CD4-positive, alpha-beta T cell treated with Interferon gamma for 1 hour (primary cell): Measurements from ENCODE around the gene ADGRG1.
"Not testable (repeated sequence)": the region's sequence is repeated elsewhere in the genome, so short reads cannot be mapped to it uniquely, and the experiment has no call there.

Experiments used
- DNase-seq: peaks from one replicate; pipeline ENCODE4 v3.0.0-alpha.2; 2020

Gene ADGRG1

GRCh38 chr16:57669476-57670162 lies 41.2 kb downstream of the ADGRG1 start:
- no peak for DNase-seq

DNA sequence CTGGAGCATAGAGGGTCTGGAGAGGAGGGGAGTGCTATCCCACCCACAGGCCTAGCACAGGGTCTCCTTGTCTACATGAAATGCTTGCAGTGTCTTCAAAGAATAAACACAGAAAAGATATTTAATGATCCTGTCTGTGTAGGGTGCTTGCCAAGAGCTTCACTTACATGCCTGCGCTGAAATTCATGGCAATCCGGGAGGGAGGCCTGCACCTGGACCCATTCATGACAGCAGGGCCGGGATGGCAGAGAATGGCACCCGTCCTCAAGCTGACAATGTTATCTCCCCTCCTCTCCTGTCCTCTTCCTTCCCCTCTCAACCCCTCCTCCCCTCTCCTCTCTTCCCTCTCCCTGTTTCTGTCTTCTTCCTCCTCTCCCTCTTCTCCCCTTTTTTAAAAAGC lies 41.8 kb downstream of the ADGRG1 start:
- no peak for DNase-seq

GRCh38 chr16:57671451-57671850 lies 43.0 kb downstream of the ADGRG1 start:
- not testable (repeated sequence) for DNase-seq

- no peak for DNase-seq
Measured at GRCh38 chr16:57672416-57672815, 44.0 kb downstream of the ADGRG1 start.

GRCh38 chr16:57672824-57673223 lies 44.4 kb downstream of the ADGRG1 start:
- DNase-seq: no peak

DNA sequence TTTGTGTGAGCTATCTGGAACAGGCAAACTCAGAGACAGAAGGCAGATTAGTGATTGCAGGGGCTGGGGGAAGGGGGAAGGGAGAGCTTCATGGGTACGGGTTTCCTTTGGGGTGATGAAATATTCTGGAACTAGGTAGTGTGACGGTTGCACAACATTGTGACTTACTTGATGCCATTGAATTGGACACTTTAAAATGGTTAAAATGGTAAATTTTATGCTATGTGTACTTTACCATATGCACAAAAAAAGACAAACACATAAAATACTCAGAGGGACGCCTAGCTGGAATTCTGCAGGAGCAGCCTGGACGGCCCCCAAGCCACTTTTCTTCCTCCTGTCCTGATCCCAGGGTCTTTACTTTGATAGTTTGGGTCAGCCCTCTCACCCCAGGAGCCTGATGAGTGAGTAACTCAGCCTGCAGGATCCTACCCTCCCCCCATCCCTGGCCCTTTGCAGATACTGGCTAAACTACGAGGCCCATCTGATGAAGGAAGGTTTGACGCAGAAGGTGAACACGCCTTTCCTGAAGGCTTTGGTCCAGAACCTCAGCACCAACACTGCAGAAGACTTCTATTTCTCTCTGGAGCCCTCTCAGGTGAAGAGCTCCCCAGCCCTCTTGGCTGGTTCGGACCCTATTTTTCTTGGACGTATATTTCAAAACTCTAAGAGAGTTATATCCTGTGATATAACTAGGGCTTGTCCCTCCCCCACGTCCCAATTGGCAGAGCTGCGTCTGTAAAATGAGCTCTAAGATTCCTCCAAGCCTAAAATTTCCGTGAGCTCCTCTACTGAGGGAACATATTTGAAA lies 47.5 kb downstream of the ADGRG1 start:
- no peak for DNase-seq

DNA sequence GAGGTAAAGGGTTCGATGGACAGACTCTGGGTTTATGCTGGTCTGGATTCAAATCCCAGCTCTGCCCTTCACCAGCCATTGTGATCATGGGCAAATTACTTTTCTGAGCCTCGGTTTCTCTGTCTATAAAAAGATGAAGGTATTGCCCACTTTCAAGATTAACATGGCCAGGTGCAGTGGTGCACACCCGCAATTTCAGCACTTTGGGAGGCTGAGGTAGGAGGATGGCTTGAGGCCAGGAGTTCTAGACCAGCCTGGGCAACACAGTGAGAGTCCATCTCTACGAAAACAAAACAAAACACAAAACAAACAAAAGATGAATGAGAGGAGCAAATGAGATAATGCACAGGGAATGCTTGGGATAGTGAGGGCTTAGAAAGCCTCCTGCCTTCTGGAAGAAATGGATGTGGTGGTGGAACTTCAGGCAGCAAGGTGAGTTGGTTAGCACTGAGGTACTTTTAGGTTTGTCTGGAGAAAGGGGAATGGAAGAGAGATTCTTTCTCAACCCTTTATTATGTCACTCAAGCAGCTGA lies 48.2 kb downstream of the ADGRG1 start:
- no peak for DNase-seq

GRCh38 chr16:57677622-57678369 lies 49.4 kb downstream of the ADGRG1 start:
- DNase-seq: no peak

GRCh38 chr16:57679016-57679415 lies 50.6 kb downstream of the ADGRG1 start:
- DNase-seq: no peak

DNA sequence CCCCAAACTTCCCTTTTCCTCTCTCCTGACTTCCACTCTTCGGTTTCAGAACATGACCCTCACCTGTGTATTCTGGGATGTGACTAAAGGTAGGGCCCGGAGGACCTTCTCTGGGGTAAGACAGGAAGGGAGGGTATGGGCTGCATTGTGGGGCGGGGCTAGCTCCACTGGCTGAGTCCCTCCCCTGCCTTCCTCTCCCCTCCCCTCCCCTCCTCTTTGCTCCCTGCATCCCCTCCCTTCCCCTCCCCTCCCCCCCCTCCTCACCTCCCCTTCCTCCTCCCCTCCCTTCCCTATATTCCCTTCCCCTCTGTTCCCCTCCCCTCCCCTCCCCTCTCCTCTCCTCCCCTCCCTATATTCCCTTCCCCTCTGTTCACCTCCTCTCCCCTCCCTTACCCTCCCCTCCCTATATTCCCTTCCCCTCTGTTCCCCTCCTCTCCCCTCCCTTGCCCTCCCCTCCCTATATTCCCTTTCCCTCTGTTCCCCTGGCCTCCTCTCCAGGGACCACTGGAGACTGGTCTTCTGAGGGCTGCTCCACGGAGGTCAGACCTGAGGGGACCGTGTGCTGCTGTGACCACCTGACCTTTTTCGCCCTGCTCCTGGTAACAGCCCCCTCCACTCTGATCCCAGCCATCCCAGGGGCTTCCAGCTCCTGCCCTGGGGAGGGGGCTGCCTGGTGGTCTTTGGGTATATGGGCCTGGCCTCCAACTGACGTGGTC lies 51.5 kb downstream of the ADGRG1 start:
- DNase-seq: no peak

GRCh38 chr16:57680842-57681375 lies 52.5 kb downstream of the ADGRG1 start:
- DNase-seq: no peak

DNA sequence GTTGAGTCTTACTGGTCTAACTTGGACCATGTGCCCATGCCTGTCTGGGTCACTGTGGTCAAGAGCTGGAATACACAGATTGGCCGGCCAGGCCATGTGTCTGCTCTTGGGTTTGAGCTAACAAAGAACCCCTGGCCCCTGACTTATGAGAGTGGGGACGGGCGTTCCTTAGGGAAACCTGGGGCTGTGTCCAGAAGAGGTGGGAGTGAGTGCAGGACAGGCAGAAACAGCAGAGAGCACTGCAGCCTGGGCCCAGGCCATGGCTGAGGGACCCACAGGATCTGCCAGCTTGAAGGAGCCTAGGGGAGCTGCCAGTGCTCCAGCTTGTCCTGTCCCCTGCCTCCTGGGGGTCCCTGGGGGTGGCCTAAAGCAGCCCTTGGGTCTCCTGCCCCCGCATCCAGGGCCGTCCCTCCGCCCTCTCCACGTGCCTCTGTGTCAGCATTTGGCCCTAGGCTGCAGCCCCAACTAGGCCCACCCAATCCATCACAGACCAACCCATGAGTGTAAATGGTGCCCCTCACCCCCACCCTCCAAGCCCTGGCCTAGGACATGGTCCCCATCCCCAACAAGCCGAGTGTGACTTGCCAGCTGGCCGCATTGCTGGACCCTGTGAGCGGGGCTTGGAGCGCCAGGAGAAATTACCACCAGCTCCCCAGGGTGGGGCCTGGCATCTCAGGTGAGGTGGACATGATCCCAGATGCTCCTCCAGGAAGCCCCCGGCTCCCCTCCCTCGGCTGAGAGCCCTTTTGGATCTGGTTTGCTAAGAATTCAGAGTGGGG lies 53.7 kb downstream of the ADGRG1 start:
- DNase-seq: no peak

DNA sequence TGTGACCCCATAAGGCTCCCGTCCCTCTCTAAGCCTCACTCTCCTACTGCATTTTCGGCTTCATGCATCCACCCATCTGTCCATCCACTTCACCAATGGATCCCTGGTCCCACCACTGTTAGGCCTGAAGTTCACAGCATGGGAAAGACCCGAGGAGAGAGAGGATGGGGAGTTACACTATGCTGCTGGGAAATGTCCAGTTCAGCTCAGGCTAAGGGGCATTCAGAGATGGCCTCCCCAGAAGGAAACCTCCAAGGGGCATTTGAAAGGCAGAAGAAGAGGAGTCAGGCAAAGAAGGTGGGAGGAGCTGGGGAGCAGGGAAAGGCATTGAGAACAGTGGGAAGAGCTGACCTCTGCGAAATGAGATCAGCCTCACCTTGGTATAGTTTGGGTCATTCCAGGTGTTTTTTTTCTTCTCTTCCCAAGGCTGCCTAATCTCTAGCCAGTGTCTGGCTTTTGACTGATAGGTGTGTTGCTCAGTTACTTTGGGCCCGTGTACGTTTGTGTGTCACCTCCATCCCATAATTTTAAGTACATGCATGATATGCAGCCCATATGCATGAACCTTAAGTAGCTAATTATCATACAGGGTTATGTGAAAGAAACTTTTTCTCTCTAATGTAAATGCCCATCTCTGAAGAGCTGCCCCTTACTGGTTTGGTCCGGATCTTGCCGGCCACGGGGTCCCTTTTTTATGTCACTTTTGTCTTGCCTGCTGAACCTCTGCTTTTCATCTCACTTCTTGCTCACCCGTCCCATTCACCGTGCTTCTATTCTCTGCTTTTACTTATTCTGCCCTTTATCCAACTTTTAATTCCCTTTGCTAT lies 54.6 kb downstream of the ADGRG1 start:
- no peak for DNase-seq

DNA sequence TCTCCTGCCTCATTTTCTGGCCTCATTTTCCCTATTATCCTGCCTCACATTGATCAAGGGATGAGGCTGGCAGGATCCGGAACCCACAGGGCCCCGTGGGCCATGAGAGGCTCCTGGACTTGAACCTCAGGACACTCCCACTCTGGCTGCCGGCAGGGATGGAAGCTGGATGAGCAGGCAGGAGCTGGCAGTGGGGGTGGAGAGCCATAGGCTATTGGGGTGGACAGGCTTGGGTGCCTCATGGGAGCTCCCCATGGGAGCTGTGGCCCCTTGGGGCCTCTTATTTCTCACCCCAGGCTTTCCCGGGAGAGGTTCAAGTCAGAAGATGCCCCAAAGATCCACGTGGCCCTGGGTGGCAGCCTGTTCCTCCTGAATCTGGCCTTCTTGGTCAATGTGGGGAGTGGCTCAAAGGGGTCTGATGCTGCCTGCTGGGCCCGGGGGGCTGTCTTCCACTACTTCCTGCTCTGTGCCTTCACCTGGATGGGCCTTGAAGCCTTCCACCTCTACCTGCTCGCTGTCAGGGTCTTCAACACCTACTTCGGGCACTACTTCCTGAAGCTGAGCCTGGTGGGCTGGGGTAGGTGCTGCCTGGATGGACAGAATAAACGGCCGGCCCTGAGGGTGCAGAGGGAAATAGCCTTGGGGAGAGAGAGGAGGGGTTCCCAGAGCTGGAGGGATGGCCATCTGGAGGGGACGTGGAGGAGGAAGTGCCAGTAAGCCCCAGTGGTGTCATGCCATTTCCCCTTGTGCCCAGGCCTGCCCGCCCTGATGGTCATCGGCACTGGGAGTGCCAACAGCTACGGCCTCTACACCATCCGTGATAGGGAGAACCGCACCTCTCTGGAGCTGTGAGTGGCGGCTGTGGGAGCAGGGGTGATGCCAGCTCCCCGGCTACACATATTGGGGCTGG lies 55.5 kb downstream of the ADGRG1 start:
- no peak for DNase-seq

- no peak for DNase-seq
Measured at GRCh38 chr16:57684626-57685358, 56.4 kb downstream of the ADGRG1 start.

- no peak for DNase-seq
Measured at GRCh38 chr16:57685633-57686032, 57.2 kb downstream of the ADGRG1 start.

DNA sequence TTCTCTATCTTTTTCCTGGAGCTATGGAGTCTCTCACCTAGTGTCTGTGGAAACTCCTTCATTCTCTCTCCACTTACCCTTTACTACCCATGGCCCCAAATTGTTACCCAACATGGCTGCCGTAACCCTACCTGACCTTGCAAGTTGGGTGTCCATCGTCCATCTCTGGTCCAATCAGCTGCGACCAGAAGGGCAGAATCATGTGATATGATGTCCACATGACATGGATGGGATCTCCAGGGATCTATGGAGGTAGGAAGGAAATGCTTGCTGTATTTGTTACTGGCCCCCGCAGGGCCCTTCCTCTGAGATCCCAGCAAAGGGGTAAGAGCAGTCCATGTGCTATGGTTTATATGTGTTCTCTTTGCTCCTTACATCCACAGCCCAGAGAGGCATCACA lies 58.1 kb downstream of the ADGRG1 start:
- no peak for DNase-seq

GRCh38 chr16:57687363-57687929 lies 59.0 kb downstream of the ADGRG1 start:
- no peak for DNase-seq
